ENCODE measurements around the gene COG5. TPM values are rescaled to one million over a fixed set of nuclear protein-coding genes. Genes with fewer than 3 reads are reported as not detected.

COG5 gene
- total RNA-seq, 1 donor from 2014 or later: 49.1 TPM

GRCh38 chr7:107210400-107210799 is 353.3 kb downstream of the COG5 start:
- H3K9me3 ChIP-seq: no peaks in the 10 kb centered on the region
- no peak for DNase-seq
- H3K4me1 ChIP-seq: peaks cover 12% of the 10 kb centered on the region
- no peak overlapping the region for H3K27ac ChIP-seq
- H3K36me3 ChIP-seq: peaks cover 48% of the 10 kb centered on the region
- intact Hi-C loops (cut with DNase I): no loop called here
- no peak overlapping the region for H3K4me3 ChIP-seq
- no peak for ATAC-seq
- no peaks in the 10 kb centered on the region for H3K27me3 ChIP-seq (ENCODE audit: low read depth)
- TF ChIP-seq CTCF (IDR thresholded peaks at IDR 0.05): no peak

- H3K4me1 ChIP-seq: peaks cover 12% of the 10 kb centered on the region
- ATAC-seq (no peak), DNase-seq (no peak)
- no peak for TF ChIP-seq CTCF (IDR thresholded peaks at IDR 0.05)
- no peaks in the 10 kb centered on the region for H3K9me3 ChIP-seq
- intact Hi-C loops (cut with DNase I): no loop called here
- H3K36me3 ChIP-seq: peaks cover 56% of the 10 kb centered on the region
- H3K27me3 ChIP-seq (ENCODE audit: low read depth): no peaks in the 10 kb centered on the region
- no peak overlapping the region for H3K4me3 ChIP-seq
- H3K27ac ChIP-seq: no peak overlapping the region
Observed at GRCh38 chr7:107209565-107209964, 354.2 kb downstream of the COG5 start.

GRCh38 chr7:107208563-107208962 is 355.2 kb downstream of the COG5 start:
- intact Hi-C loops (cut with DNase I): no loop called here
- no peaks in the 10 kb centered on the region for H3K27me3 ChIP-seq (ENCODE audit: low read depth)
- H3K4me3 ChIP-seq: no peak overlapping the region
- no peaks in the 10 kb centered on the region for H3K9me3 ChIP-seq
- peaks cover 66% of the 10 kb centered on the region for H3K36me3 ChIP-seq
- peaks cover 12% of the 10 kb centered on the region for H3K4me1 ChIP-seq
- ATAC-seq (no peak), DNase-seq (no peak)
- peak overlapping the region; percentile 19 for H3K27ac ChIP-seq
- no peak for TF ChIP-seq CTCF (IDR thresholded peaks at IDR 0.05)

GRCh38 chr7:107208024-107208521 is 355.6 kb downstream of the COG5 start:
- no peaks in the 10 kb centered on the region for H3K27me3 ChIP-seq (ENCODE audit: low read depth)
- H3K27ac ChIP-seq: peak overlapping the region; percentile 19
- intact Hi-C loops (cut with DNase I): no loop called here
- DNase-seq (no peak), ATAC-seq (peak in 1 of 2 donors; percentile 12)
- H3K36me3 ChIP-seq: peaks cover 71% of the 10 kb centered on the region
- H3K4me1 ChIP-seq: peaks cover 12% of the 10 kb centered on the region
- TF ChIP-seq CTCF (IDR thresholded peaks at IDR 0.05): no peak
- no peak overlapping the region for H3K4me3 ChIP-seq
- no peaks in the 10 kb centered on the region for H3K9me3 ChIP-seq

- no peak for ATAC-seq
- H3K27me3 ChIP-seq (ENCODE audit: low read depth): no peaks in the 10 kb centered on the region
- intact Hi-C loops (cut with DNase I): no loop called here
- peaks cover 12% of the 10 kb centered on the region for H3K4me1 ChIP-seq
- TF ChIP-seq CTCF (IDR thresholded peaks at IDR 0.05): no peak
- no peaks in the 10 kb centered on the region for H3K9me3 ChIP-seq
- H3K4me3 ChIP-seq: no peak overlapping the region
- H3K27ac ChIP-seq: peak overlapping the region; percentile 12
- no peak for DNase-seq
- peaks cover 76% of the 10 kb centered on the region for H3K36me3 ChIP-seq
Observed at GRCh38 chr7:107207459-107207858, 356.3 kb downstream of the COG5 start.

- no peak for ATAC-seq
- Histone ChIP-seq H3K36me3 (peaks cover 84% of the 10 kb centered on the region), H3K4me1 (peaks cover 12% of the 10 kb centered on the region), H3K27me3 (ENCODE audit: low read depth) (no peaks in the 10 kb centered on the region), H3K27ac (peak overlapping the region; percentile 12), H3K9me3 (no peaks in the 10 kb centered on the region), H3K4me3 (no peak overlapping the region)
- no peak for DNase-seq
- intact Hi-C loops (cut with DNase I): no loop called here
- TF ChIP-seq CTCF (IDR thresholded peaks at IDR 0.05): no peak
Observed at GRCh38 chr7:107206706-107207105, 357.0 kb downstream of the COG5 start.
